Liver (tissue), 3 donors: ENCODE results near the gene ARL13A.

Source experiments
- ATF3 ChIP-seq: IDR thresholded peaks from 2 replicates; pipeline ENCODE4 v1.6.1; 2016; ENCODE audit warnings: antibody characterized with exemption
- CTCF ChIP-seq: fragments of 150-350 bp; IDR thresholded peaks from 2 replicates; pipeline ENCODE4 v1.5.1; 2017; ENCODE audit warnings: improper control_type of control experiment, low read depth, low read length; ENCODE audit not compliant: missing input control
- EGR1 ChIP-seq, 2 donors: IDR thresholded peaks; 2 replicates each; pipeline ENCODE4 v1.6.1; 2016 to 2018; ENCODE audit warnings: antibody characterized with exemption in 2 of 2, low read depth in 2 of 2
- FOXA1 ChIP-seq: IDR thresholded peaks from 2 replicates; pipeline ENCODE4 v1.6.1; 2016; ENCODE audit warnings: antibody characterized with exemption
- GABPA ChIP-seq, 2 donors: IDR thresholded peaks in 1 of 2; conservative IDR thresholded peaks in 1 of 2; 2 replicates each; pipeline ENCODE4 v1.6.1; 2016; ENCODE audit warnings: antibody characterized with exemption in 2 of 2, mild to moderate bottlenecking in 1 of 2, moderate library complexity in 1 of 2
- HNF4G ChIP-seq: IDR thresholded peaks from 2 replicates; pipeline ENCODE4 v1.6.1; 2016; ENCODE audit warnings: antibody characterized with exemption
- JUND ChIP-seq, 2 donors: IDR thresholded peaks; 2 replicates each; pipeline ENCODE4 v1.6.1; 2016; ENCODE audit warnings: antibody characterized with exemption in 2 of 2
- MAX ChIP-seq: IDR thresholded peaks from 2 replicates; pipeline ENCODE4 v1.6.1; 2016; ENCODE audit warnings: antibody characterized with exemption
- RAD21 ChIP-seq, 2 donors: IDR thresholded peaks; 2 replicates each; pipeline ENCODE4 v1.6.1; 2016; ENCODE audit warnings: antibody characterized with exemption in 2 of 2, mild to moderate bottlenecking in 2 of 2
- REST ChIP-seq: IDR thresholded peaks from 2 replicates; pipeline ENCODE4 v1.6.1; 2016; ENCODE audit warnings: antibody characterized with exemption, mild to moderate bottlenecking
- SP1 ChIP-seq: IDR thresholded peaks from 2 replicates; pipeline ENCODE4 v1.6.1; 2018; ENCODE audit warnings: antibody characterized with exemption, mild to moderate bottlenecking
- TAF1 ChIP-seq: conservative IDR thresholded peaks from 2 replicates; pipeline ENCODE4 v1.6.1; 2016; ENCODE audit warnings: antibody characterized with exemption, mild to moderate bottlenecking
- YY1 ChIP-seq: IDR thresholded peaks from 2 replicates; pipeline ENCODE4 v1.6.1; 2016; ENCODE audit warnings: antibody characterized with exemption, mild to moderate bottlenecking
- ZBTB33 ChIP-seq: IDR thresholded peaks from 2 replicates; pipeline ENCODE4 v1.6.1; 2016; ENCODE audit warnings: antibody characterized with exemption
- donor health status: healthy.
- donor health status: healthy.

- TF ChIP-seq CTCF, result no peak
- no peak for TF ChIP-seq HNF4G
- no peak for TF ChIP-seq RAD21 (IDR thresholded peaks at IDR 0.05)
- no peak for TF ChIP-seq MAX
- TF ChIP-seq REST, result no peak
- no peak for TF ChIP-seq ATF3
- TF ChIP-seq TAF1, result no peak
- TF ChIP-seq JUND (IDR thresholded peaks at IDR 0.05), result no peak
- no peak for TF ChIP-seq YY1
- TF ChIP-seq EGR1 (IDR thresholded peaks at IDR 0.05; ENCODE audit: low read depth in 2 of 2), result no peak
- no peak for TF ChIP-seq ZBTB33
- TF ChIP-seq FOXA1, result no peak
- TF ChIP-seq GABPA (IDR thresholded peaks at IDR 0.05 in 1 of 2, conservative IDR thresholded peaks at IDR 0.05 in 1 of 2), result no peak
- no peak for TF ChIP-seq SP1
Measured at GRCh38 chrX:100999451-100999850, 29.9 kb downstream of the ARL13A start.
